ENCODE data around the gene TRMT44. TPM values are rescaled to one million over a fixed set of nuclear protein-coding genes. Genes with fewer than 3 reads are reported as not detected.

The TRMT44 gene, protein sequence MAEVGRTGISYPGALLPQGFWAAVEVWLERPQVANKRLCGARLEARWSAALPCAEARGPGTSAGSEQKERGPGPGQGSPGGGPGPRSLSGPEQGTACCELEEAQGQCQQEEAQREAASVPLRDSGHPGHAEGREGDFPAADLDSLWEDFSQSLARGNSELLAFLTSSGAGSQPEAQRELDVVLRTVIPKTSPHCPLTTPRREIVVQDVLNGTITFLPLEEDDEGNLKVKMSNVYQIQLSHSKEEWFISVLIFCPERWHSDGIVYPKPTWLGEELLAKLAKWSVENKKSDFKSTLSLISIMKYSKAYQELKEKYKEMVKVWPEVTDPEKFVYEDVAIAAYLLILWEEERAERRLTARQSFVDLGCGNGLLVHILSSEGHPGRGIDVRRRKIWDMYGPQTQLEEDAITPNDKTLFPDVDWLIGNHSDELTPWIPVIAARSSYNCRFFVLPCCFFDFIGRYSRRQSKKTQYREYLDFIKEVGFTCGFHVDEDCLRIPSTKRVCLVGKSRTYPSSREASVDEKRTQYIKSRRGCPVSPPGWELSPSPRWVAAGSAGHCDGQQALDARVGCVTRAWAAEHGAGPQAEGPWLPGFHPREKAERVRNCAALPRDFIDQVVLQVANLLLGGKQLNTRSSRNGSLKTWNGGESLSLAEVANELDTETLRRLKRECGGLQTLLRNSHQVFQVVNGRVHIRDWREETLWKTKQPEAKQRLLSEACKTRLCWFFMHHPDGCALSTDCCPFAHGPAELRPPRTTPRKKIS
- 10 to 100 TPM; 30.8 to 60.0 (median 46.1) TPM for total RNA-seq

DNA sequence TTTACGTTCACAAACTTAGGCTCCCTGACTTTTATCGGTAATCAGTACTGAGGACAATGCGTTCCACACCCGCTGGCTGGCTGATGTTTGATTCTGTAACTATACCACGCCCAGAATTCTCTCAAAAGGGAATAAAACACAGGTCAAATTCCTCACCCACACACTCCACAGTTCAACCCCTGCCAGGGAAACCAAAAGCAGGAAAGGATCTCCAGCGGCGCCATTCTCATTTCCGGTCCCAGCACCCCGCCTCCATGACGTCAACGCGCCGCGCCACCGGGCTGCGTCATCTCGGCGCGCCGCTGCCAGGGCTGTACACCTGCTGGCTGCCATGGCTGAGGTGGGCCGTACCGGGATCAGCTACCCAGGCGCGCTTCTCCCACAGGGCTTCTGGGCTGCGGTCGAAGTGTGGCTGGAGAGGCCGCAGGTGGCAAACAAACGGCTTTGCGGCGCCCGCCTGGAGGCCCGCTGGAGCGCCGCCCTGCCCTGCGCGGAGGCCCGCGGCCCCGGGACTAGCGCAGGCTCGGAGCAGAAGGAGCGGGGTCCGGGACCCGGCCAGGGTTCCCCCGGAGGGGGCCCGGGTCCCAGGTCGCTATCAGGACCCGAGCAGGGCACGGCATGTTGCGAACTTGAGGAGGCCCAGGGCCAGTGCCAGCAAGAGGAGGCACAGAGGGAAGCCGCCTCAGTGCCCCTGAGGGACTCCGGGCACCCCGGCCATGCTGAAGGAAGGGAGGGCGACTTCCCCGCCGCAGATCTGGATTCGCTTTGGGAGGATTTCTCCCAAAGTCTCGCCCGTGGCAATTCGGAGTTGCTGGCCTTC lies at the start of gene TRMT44, which contains the start of gene ACOX3:
Gene TRMT44, plus strand, starts transcription at position 286 of the 820 bp plus-strand sequence. Its CDS starts 46 bp downstream, at position 332.
Gene ACOX3, minus strand, starts transcription at position 232 of the 820 bp plus-strand sequence. CDS start 24,202 bp downstream, outside the sequence.
- H3K4me3 ChIP-seq: peak within 1 kb of the TSS; percentile 94
- peak within 1 kb of the TSS; percentile 94 for H3K27ac ChIP-seq
- whole genome bisulfite sequencing: 0% methylated on average over 20 of the region's 60 CpGs
- H3K9me3 ChIP-seq: no peaks in the 10 kb centered on the region
- no peaks in the 10 kb centered on the region for H3K36me3 ChIP-seq
- DNase-seq (ENCODE audit: low spot score in 2 of 2): peak; percentile 92 to 95
- TF ChIP-seq POLR2AphosphoS5 (IDR thresholded peaks at IDR 0.05): peak; percentile 85 to 92 (median 89)
- no peak for TF ChIP-seq EP300 (IDR thresholded peaks at IDR 0.05)
- TF ChIP-seq, protein P1, sequence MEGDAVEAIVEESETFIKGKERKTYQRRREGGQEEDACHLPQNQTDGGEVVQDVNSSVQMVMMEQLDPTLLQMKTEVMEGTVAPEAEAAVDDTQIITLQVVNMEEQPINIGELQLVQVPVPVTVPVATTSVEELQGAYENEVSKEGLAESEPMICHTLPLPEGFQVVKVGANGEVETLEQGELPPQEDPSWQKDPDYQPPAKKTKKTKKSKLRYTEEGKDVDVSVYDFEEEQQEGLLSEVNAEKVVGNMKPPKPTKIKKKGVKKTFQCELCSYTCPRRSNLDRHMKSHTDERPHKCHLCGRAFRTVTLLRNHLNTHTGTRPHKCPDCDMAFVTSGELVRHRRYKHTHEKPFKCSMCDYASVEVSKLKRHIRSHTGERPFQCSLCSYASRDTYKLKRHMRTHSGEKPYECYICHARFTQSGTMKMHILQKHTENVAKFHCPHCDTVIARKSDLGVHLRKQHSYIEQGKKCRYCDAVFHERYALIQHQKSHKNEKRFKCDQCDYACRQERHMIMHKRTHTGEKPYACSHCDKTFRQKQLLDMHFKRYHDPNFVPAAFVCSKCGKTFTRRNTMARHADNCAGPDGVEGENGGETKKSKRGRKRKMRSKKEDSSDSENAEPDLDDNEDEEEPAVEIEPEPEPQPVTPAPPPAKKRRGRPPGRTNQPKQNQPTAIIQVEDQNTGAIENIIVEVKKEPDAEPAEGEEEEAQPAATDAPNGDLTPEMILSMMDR (IDR thresholded peaks at IDR 0.05): no peak
- TF ChIP-seq POLR2A (IDR thresholded peaks at IDR 0.05): peak in 1 of 2 donors; percentile 54
- peaks cover 68% of the 10 kb centered on the region for H3K4me1 ChIP-seq
- no peaks in the 10 kb centered on the region for H3K27me3 ChIP-seq

DNA sequence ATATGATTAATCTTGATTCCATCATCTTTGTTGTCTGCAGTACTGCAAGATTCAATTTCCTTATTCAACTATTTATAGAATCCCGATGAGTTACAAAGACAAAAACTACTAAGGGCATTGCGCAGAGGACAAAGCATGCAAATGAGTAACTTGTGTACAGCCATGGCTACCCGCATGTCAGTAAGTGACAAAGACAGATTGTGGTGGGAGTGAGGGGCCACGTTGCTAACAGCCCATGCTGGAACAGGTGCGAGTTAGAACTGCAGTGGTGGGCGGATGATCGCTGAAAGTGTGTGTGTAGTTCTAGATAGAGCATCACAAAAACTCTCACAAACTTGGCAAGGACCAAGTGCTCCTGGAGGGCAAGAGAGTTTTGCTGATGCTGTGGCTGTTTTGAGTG lies 49.5 kb upstream of the TRMT44 start:
- Histone ChIP-seq H3K9me3 (no peaks in the 10 kb centered on the region), H3K27me3 (no peaks in the 10 kb centered on the region), H3K4me1 (peaks cover 19% of the 10 kb centered on the region), H3K27ac (no peak overlapping the region), H3K36me3 (peaks cover 73% of the 10 kb centered on the region), H3K4me3 (no peak overlapping the region)
- TF ChIP-seq POLR2AphosphoS5 (IDR thresholded peaks at IDR 0.05) (no peak), EP300 (IDR thresholded peaks at IDR 0.05) (no peak), POLR2A (IDR thresholded peaks at IDR 0.05) (no peak)
- TF ChIP-seq, protein P1 (IDR thresholded peaks at IDR 0.05): no peak
- WGBS: 87% methylated on average over 7 of the region's 7 CpGs
- DNase-seq (ENCODE audit: low spot score in 2 of 2): no peak

DNA sequence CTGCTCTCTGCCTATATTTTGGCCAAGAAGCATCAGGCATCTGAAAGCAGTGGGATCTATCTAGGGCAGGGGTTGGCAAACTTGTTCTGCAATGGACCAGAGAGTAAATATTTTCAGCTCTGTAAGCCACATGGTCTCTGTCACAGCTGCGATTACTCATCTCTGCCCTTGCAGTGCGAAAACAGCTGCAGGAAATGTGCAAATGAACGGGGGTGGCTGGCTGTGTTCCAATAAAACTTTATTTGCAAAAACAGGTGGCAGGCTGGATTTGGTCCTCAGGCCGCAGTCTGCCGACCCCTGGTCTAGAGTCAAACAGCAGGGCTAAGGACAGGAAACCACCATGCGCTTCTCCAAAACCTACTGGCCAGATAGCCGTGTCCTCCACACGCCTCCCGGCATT lies 48.6 kb upstream of the TRMT44 start:
- 68% methylated on average over 8 of the region's 9 CpGs for WGBS
- peaks cover 68% of the 10 kb centered on the region for H3K36me3 ChIP-seq
- DNase-seq (ENCODE audit: low spot score in 2 of 2): no peak
- no peak overlapping the region for H3K4me3 ChIP-seq
- H3K27me3 ChIP-seq: no peaks in the 10 kb centered on the region
- no peak for TF ChIP-seq EP300 (IDR thresholded peaks at IDR 0.05)
- peak in 1 of 3 donors; percentile 36 for TF ChIP-seq POLR2AphosphoS5 (IDR thresholded peaks at IDR 0.05)
- peak overlapping the region; percentile 3 for H3K27ac ChIP-seq
- H3K9me3 ChIP-seq: no peaks in the 10 kb centered on the region
- H3K4me1 ChIP-seq: peaks cover 19% of the 10 kb centered on the region

DNA sequence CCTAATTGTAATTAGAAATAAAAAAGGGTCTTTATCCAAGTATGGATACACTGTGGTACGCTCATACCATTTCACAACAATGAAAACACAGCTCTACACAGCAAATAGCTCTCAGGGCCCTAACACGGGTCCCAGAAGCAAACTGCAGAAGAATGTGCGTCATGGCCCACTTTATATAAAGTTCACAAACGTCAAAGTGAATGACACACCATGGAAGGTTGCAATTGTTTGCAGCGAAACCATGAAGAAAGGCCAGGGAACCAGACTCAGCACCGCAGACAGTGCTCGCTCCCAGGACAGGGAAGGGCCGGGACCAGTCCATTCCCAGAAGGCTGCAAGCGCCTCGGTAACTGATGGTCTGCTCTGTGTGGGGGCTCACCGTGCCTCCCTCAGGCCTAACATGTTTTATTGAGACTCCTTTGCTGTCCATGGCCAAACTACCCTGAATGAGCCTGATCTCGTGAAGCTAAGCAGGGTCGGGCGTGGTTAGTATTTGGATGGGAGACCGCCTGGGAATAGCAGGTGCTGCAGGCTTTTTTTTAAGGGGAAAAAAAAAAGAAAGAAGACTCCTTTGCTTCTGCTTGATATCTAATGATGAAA lies 47.9 kb upstream of the TRMT44 start:
- no peaks in the 10 kb centered on the region for H3K27me3 ChIP-seq
- no peaks in the 10 kb centered on the region for H3K9me3 ChIP-seq
- H3K4me1 ChIP-seq: peaks cover 19% of the 10 kb centered on the region
- H3K4me3 ChIP-seq: no peak overlapping the region
- no peak for DNase-seq (ENCODE audit: low spot score in 2 of 2)
- peaks cover 64% of the 10 kb centered on the region for H3K36me3 ChIP-seq
- peak overlapping the region; percentile 3 for H3K27ac ChIP-seq
- no peak for TF ChIP-seq POLR2AphosphoS5 (IDR thresholded peaks at IDR 0.05)
- TF ChIP-seq, protein P1 (IDR thresholded peaks at IDR 0.05): no peak
- TF ChIP-seq POLR2A (IDR thresholded peaks at IDR 0.05): no peak
- no peak for TF ChIP-seq EP300 (IDR thresholded peaks at IDR 0.05)
- 87% methylated on average over 15 of the region's 15 CpGs for WGBS

DNA sequence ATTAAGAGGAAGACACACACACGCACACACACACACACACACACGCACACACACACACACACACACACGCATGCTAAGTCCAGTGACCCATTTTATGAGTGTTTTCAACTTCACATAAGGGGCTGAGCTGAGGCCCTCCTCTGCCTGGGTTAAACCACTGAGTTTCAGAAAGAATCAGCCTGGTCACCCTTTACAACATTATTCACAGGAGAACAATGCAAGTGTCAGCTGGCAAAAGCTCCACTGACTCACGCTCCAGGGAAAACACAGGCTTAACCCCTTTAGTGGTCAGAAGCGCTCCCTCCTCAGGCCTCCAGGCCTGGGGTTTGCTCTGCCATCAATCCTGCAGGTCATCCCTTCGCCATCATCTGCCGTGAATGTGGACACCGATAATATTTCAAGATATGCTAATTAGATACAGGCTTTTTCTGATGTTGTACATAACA lies 47.0 kb upstream of the TRMT44 start:
- Histone ChIP-seq H3K27ac (peak overlapping the region; percentile 64), H3K4me3 (no peak overlapping the region), H3K9me3 (no peaks in the 10 kb centered on the region), H3K36me3 (peaks cover 55% of the 10 kb centered on the region), H3K4me1 (peaks cover 19% of the 10 kb centered on the region), H3K27me3 (no peaks in the 10 kb centered on the region)
- TF ChIP-seq EP300 (IDR thresholded peaks at IDR 0.05) (no peak), POLR2A (IDR thresholded peaks at IDR 0.05) (no peak), POLR2AphosphoS5 (IDR thresholded peaks at IDR 0.05) (no peak)
- TF ChIP-seq, protein P1 (IDR thresholded peaks at IDR 0.05): no peak
- WGBS: 55% methylated on average over 8 of the region's 8 CpGs
- DNase-seq (ENCODE audit: low spot score in 2 of 2): no peak

All from suprapubic skin (tissue), 4 donors.